ENCODE results near the gene SNED1.

SNED1 gene

GRCh38 chr2:241035142-241035817, 36.9 kb downstream of the SNED1 start:
- no peak for DNase-seq
- H3K36me3 ChIP-seq, result no peaks in the 10 kb centered on the region
- H3K27me3 ChIP-seq (ENCODE audit: insufficient read depth, low read depth, severe bottlenecking), result no peaks in the 10 kb centered on the region
- H3K4me3 ChIP-seq (ENCODE audit: low read depth, low read length), result no peak overlapping the region
- no peak overlapping the region for H3K27ac ChIP-seq
- TF ChIP-seq CTCF (IDR thresholded peaks at IDR 0.05; ENCODE audit: low read depth, low read length), result no peak
- H3K9me3 ChIP-seq (ENCODE audit: severe bottlenecking), result no peaks in the 10 kb centered on the region

GRCh38 chr2:241035818-241036396, 37.5 kb downstream of the SNED1 start:
- Histone ChIP-seq H3K27me3 (ENCODE audit: insufficient read depth, low read depth, severe bottlenecking) (no peaks in the 10 kb centered on the region), H3K27ac (no peak overlapping the region), H3K4me3 (ENCODE audit: low read depth, low read length) (no peak overlapping the region), H3K9me3 (ENCODE audit: severe bottlenecking) (no peaks in the 10 kb centered on the region), H3K36me3 (no peaks in the 10 kb centered on the region)
- DNase-seq, result no peak
- TF ChIP-seq CTCF (IDR thresholded peaks at IDR 0.05; ENCODE audit: low read depth, low read length), result no peak

GRCh38 chr2:241036397-241036963, 38.1 kb downstream of the SNED1 start:
- no peak for DNase-seq
- no peak overlapping the region for H3K4me3 ChIP-seq (ENCODE audit: low read depth, low read length)
- H3K27ac ChIP-seq, result no peak overlapping the region
- no peaks in the 10 kb centered on the region for H3K36me3 ChIP-seq
- no peaks in the 10 kb centered on the region for H3K9me3 ChIP-seq (ENCODE audit: severe bottlenecking)
- H3K27me3 ChIP-seq (ENCODE audit: insufficient read depth, low read depth, severe bottlenecking), result no peaks in the 10 kb centered on the region
- no peak for TF ChIP-seq CTCF (IDR thresholded peaks at IDR 0.05; ENCODE audit: low read depth, low read length)

- no peak for DNase-seq
- TF ChIP-seq CTCF (IDR thresholded peaks at IDR 0.05; ENCODE audit: low read depth, low read length), result no peak
- no peaks in the 10 kb centered on the region for H3K27me3 ChIP-seq (ENCODE audit: insufficient read depth, low read depth, severe bottlenecking)
- no peaks in the 10 kb centered on the region for H3K36me3 ChIP-seq
- H3K27ac ChIP-seq, result no peak overlapping the region
- H3K9me3 ChIP-seq (ENCODE audit: severe bottlenecking), result no peaks in the 10 kb centered on the region
- H3K4me3 ChIP-seq (ENCODE audit: low read depth, low read length), result no peak overlapping the region
Observed at GRCh38 chr2:241036964-241037421, 38.6 kb downstream of the SNED1 start.

- Histone ChIP-seq H3K27ac (no peak overlapping the region), H3K4me3 (ENCODE audit: low read depth, low read length) (no peak overlapping the region), H3K9me3 (ENCODE audit: severe bottlenecking) (no peaks in the 10 kb centered on the region), H3K27me3 (ENCODE audit: insufficient read depth, low read depth, severe bottlenecking) (no peaks in the 10 kb centered on the region), H3K36me3 (no peaks in the 10 kb centered on the region)
- TF ChIP-seq CTCF (IDR thresholded peaks at IDR 0.05; ENCODE audit: low read depth, low read length), result no peak
- DNase-seq, result no peak
Observed at GRCh38 chr2:241037498-241037897, 39.1 kb downstream of the SNED1 start.

Data from WERI-Rb-1 (cell line).